Activated CD8-positive, alpha-beta T cell treated with anti-CD3 and anti-CD28 coated beads, Interleukin-2, amount 10 ng/mL, durations not matched to agents 7 days and 5 days (primary cell): Measurements from ENCODE around the gene DEGS1. TPM values are rescaled to one million over a fixed set of nuclear protein-coding genes. Genes with fewer than 3 reads are reported as not detected.

Source experiments
- ATAC-seq: fragments of 150-1000 bp; cut with Tn5 transposase; one replicate; pipeline ENCODE4 v1.10.0; 2021; ENCODE audit warnings: moderate library complexity
- CTCF ChIA-PET: fragments of 350-600 bp; sonication (Branson Sonifier 250); formaldehyde crosslinking; loops from one replicate; lab custom pipeline; 2021; ENCODE audit warnings: antibody characterized with exemption; lab: Charles Lee
- POLR2A ChIA-PET: fragments of 350-600 bp; sonication (Branson Sonifier 250); formaldehyde crosslinking; loops from one replicate; lab custom pipeline; 2021; ENCODE audit warnings: antibody characterized with exemption; lab: Charles Lee
- DNase-seq: peaks from one replicate; pipeline ENCODE4 v3.0.0-alpha.2; 2020
- H3K27ac Mint-ChIP-seq: one replicate; pipeline ENCODE4 v1.8.0; 2021; ENCODE audit warnings: mild to moderate bottlenecking, mixed read lengths
- H3K27me3 Mint-ChIP-seq: one replicate; pipeline ENCODE4 v1.8.0; 2021; ENCODE audit warnings: low read depth, mixed read lengths
- H3K36me3 Mint-ChIP-seq: one replicate; pipeline ENCODE4 v1.8.0; 2021; ENCODE audit warnings: low read depth, mixed read lengths
- H3K4me1 Mint-ChIP-seq: one replicate; pipeline ENCODE4 v1.8.0; 2021; ENCODE audit warnings: low read depth, mixed read lengths
- H3K4me3 Mint-ChIP-seq: one replicate; pipeline ENCODE4 v1.8.0; 2021; ENCODE audit warnings: mild to moderate bottlenecking, mixed read lengths
- H3K9me3 Mint-ChIP-seq: one replicate; pipeline ENCODE4 v1.8.0; 2022; ENCODE audit warnings: mixed read lengths; ENCODE audit not compliant: insufficient read depth
- total RNA-seq, 2 experiments: library from RNA; stranded (reverse); gene quantifications; one replicate each; pipeline ENCODE4 v1.2.3, GENCODE V29; 2021

Gene DEGS1
- total RNA-seq, 2 experiments from 2014 or later, result 71.3 to 77.2 TPM

DNA sequence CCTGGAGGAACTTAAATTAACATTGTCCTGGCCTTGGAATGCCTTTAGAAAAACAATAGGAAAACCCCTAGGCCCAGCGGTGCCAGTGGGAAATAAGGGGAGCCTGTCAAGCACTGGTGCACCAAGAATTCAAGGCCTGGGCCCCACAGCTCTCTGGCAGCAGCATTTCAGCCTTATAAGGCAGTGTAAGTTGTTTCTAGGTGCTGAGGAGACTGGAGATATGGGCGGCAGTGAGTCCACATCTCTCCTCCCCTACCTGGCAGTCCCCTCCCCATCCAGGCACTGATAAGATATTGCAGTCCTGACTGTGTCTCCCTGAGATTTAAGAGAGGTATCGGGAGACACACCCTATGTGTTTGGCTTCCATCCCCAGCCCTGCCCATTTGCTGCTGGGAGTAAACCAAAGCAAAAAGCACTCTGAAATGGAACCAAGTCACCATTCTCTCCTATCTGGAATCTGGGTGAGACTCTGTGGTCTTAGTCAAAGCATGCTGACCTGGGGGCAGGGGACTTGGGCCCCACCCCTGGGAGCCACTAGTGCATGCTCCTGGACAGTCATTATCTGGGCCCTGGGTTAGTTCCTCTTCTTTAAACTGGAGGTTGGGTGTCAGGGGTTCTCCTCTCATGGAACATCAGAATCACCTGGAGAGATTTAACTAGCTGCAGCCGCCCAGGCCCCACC is 30.5 kb downstream of the DEGS1 start:
- ATAC-seq, result no peak
- peaks cover 3% of the 10 kb centered on the region for H3K4me1 Mint-ChIP-seq
- ChIA-PET CTCF (no interaction called here), POLR2A (no interaction called here)
- H3K4me3 Mint-ChIP-seq, result no peak overlapping the region
- H3K27me3 Mint-ChIP-seq, result no peaks in the 10 kb centered on the region
- no peak overlapping the region for H3K27ac Mint-ChIP-seq
- no peak for DNase-seq
- H3K9me3 Mint-ChIP-seq, result no peaks in the 10 kb centered on the region
- no peaks in the 10 kb centered on the region for H3K36me3 Mint-ChIP-seq

DNA sequence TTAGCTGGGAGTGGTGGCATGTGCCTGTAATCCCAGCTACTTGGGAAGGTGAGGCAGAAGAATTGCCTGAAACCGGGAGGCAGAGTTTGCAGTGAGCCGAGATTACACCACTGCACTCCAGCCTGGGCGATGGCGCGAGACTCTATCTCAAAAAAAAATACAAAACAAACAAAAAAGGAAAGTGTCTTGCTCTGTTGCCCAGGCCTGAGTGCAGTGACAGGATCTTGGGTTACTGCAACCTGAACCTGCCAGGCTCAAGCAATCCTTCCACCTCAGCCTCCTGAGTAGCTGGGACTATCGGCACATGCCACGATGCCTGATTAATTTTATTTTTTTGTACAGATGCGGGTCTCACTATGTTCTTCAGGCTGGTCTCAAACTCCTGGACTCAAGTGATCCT is 33.3 kb downstream of the DEGS1 start:
- POLR2A ChIA-PET, result interaction anchor here (0.9 kb wide), 1 partner anchor 11 kb away, joined by 3 read pairs; no protein-coding TSS in a partner anchor
- ATAC-seq (no peak), DNase-seq (no peak)
- Mint-ChIP-seq H3K9me3 (no peaks in the 10 kb centered on the region), H3K27ac (no peak overlapping the region), H3K27me3 (peaks cover 3% of the 10 kb centered on the region), H3K4me1 (peaks cover 3% of the 10 kb centered on the region), H3K4me3 (no peak overlapping the region), H3K36me3 (no peaks in the 10 kb centered on the region)
- CTCF ChIA-PET, result no interaction called here

DNA sequence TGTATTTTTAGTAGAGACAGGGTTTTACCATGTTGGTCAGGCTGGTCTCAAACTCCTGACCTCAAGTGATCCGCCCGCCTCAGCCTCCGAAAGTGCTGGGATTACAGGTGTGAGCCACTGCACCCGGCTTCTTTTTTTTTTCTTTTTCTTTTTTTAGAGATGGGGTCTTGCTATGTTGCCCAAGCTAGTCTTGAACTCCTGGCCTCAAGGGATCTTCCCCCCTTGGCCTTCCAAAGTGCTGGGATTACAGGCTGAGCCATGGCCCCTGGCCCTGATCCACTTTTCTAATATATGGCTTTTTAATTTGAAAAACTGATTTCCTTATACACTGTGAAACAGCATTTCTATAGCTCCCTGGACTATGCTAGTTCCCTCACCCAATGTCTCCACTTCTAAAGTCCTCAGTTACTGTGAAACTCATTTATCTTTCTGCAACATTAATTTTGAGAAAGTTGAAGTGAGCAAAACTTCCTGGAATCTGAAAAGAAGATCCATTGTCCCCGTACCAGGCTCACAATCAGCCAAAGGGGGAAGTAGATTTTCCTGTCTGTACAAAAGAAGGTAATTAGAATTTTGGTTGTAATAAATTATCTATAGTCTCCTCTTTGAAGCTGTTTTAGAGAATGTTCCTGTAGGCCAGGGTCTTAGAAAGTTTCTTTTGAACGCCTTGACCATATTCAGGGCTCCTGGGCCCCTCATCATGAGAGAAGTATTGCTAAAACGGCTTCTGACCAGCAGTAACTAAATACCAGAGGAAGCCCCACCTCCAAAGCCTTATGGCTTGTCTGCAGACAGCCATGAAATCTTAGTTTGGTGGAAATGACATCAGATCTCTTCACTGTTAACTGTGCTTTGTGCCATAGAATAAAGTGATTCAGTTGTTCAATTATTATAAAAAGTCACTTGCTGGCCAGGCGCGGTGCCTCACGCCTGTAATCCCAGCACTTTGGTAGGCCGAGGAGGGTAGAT is 34.9 kb downstream of the DEGS1 start:
- Mint-ChIP-seq H3K4me3 (no peak overlapping the region), H3K9me3 (no peaks in the 10 kb centered on the region), H3K4me1 (peaks cover 3% of the 10 kb centered on the region), H3K36me3 (no peaks in the 10 kb centered on the region), H3K27ac (no peak overlapping the region), H3K27me3 (peaks cover 3% of the 10 kb centered on the region)
- CTCF ChIA-PET, result interaction anchor here (0.7 kb wide), 1 partner anchor 102 kb away, joined by 3 read pairs; no protein-coding TSS in a partner anchor
- no peak for DNase-seq
- POLR2A ChIA-PET, result no interaction called here
- ATAC-seq, result no peak

DNA sequence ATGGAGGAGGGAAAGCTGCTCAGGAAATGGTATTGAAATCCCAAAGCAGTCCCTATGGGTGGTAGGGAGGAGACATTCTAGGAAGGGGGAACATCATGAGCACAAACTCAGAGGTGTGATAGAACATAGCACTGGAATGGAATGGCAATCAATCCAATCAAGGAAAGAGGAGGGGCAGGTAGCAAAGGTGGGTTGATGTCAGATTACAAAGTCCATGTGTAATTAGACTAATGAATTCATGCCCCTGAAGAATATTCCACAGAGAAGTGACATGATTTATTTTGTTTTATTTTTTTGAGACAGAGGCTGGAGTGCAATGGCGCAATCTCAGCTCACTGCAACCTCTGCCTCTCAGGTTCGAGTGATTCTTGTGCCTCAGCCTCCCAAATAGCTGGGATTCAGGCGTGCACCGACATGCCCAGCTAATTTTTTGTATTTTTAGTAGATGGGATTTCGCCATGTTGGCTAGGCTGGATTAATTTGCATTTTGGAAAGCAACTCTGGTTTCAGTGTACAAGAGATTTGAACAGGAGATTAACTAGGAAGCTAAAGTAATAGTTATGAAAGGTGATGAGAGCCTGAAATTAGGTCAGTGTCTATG is 36.1 kb downstream of the DEGS1 start:
- no peaks in the 10 kb centered on the region for H3K36me3 Mint-ChIP-seq
- H3K4me1 Mint-ChIP-seq, result peaks cover 3% of the 10 kb centered on the region
- ChIA-PET POLR2A (no interaction called here), CTCF (no interaction called here)
- no peak for DNase-seq
- H3K4me3 Mint-ChIP-seq, result no peak overlapping the region
- no peak overlapping the region for H3K27ac Mint-ChIP-seq
- ATAC-seq, result no peak
- H3K27me3 Mint-ChIP-seq, result peaks cover 6% of the 10 kb centered on the region
- no peaks in the 10 kb centered on the region for H3K9me3 Mint-ChIP-seq

DNA sequence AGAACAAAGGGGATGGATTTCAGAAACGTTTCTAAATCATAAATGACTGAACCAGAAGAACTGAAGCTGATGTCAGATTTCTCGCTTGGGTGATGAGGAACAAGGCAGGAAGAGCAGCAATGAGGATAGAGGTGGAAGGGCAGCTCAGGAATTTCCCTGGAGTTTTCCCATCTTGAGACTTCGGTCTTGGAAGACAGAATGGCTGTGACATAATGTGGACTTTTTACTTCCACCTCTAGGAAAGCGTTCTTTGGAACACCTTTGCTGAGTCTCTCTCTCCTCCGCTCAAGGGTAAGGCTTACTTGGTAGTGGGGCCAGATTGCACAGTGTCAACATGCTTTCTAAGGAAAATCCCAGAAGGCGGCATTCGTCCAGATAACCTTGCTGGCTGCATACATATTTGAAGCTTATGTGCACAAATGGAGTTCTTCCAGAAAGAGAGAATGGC is 36.6 kb downstream of the DEGS1 start:
- Mint-ChIP-seq H3K27me3 (peaks cover 6% of the 10 kb centered on the region), H3K4me1 (peaks cover 3% of the 10 kb centered on the region), H3K36me3 (no peaks in the 10 kb centered on the region), H3K4me3 (no peak overlapping the region), H3K27ac (no peak overlapping the region), H3K9me3 (no peaks in the 10 kb centered on the region)
- POLR2A ChIA-PET, result no interaction called here
- no peak for ATAC-seq
- DNase-seq, result no peak
- CTCF ChIA-PET, result no interaction called here

DNA sequence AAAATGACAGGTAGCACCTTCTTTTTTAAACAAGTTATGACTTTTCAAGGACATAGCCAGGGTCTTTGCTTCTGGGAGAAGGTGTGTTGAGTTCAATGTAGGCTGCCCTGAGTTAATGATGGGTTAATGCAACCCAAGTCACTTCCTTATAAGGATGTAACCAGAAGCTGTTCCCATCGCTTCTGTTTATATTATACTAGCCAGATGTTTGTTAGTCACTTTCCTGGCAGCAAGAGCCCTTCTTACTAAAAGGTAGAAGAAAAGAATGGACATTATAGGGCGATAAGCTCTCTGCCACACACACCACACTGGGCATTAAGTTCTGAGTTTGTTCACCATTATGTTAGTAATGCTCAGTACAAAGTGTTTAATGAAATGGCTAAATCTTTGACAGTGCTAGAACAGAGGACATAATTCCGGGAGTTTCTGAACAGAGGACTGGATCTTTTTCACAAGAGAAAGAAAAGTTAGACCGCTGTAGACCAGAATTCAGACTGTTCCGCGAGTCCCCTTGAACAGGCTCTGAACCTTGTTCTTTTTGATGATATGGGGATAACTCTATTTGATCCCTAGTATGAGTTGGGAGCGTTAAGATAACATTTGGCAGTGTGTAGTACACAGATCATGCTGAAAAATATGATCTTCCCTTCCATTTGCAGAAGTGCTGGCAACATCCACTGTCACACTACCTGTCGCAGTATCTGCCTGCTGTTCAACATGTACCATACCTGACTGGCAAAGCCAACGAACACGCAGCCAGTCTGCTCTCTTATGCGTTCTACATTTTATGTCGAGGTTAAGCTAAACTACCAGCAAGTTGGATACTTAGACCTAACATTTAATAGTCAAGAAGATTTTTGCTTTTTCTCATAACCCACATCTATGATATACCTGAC is 41.0 kb downstream of the DEGS1 start:
- Mint-ChIP-seq H3K27ac (no peak overlapping the region), H3K9me3 (no peaks in the 10 kb centered on the region), H3K4me1 (no peaks in the 10 kb centered on the region), H3K36me3 (peaks cover 13% of the 10 kb centered on the region), H3K4me3 (no peak overlapping the region), H3K27me3 (peaks cover 2% of the 10 kb centered on the region)
- POLR2A ChIA-PET, result no interaction called here
- no peak for DNase-seq
- no peak for ATAC-seq
- CTCF ChIA-PET, result no interaction called here

DNA sequence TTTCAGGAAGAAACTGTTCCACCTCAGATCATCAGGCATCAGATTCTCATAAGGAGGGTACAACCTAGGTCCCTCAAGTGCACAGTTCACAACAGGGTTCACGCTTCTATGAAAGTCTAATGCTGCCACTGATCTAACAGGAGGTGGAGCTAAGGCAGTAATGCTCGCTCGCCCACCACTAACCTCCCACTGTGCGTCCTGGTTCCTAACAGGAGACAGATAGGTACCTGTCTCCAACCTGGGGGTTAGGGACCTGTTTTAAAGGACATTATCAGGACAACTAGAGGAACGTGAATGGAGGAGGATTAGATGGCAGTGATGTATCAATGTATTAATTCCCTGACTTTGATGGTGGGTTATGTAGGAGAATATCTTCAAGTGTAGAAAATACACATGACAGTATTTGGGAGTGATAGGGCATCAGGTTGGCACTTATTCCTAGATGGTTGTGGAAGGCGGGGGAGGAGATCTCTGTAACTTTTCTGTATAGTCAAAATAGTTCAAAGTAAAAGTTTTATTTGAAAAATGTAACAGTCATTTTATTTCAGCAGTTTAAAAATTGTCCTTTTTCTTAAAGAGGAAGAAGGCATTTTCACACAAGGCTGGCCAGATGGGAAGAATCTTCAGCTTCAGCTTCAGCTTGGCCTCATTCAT is 43.9 kb downstream of the DEGS1 start:
- ChIA-PET POLR2A (no interaction called here), CTCF (no interaction called here)
- H3K27ac Mint-ChIP-seq, result no peak overlapping the region
- no peaks in the 10 kb centered on the region for H3K4me1 Mint-ChIP-seq
- peaks cover 2% of the 10 kb centered on the region for H3K27me3 Mint-ChIP-seq
- DNase-seq (no peak), ATAC-seq (no peak)
- H3K9me3 Mint-ChIP-seq, result no peaks in the 10 kb centered on the region
- peaks cover 26% of the 10 kb centered on the region for H3K36me3 Mint-ChIP-seq
- H3K4me3 Mint-ChIP-seq, result no peak overlapping the region

DNA sequence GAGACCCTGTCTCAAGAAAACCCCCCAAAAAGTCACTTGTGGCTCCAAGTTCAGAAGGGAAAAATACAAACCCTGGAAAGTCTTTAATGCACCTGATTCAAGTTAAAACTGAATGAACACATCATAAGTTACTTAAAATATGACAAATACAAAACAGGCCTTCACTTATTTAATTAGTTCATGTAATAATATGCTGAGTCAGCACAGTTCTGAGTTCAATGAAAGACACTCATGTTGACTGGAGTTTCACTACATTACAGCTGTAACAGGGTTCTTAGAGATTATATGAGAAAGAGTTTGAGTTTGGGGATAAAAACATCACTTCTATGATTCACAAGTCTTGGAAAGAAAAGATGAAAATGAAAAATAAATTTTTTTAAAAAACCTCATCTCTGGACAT is 51.0 kb downstream of the DEGS1 start:
- H3K27ac Mint-ChIP-seq, result no peak overlapping the region
- ChIA-PET CTCF (interaction anchor here (1.4 to 1.8 kb wide), 2 partner anchors 11 to 44 kb away, joined by 3 to 6 read pairs; no protein-coding TSS in a partner anchor), POLR2A (no interaction called here)
- no peaks in the 10 kb centered on the region for H3K27me3 Mint-ChIP-seq
- DNase-seq (no peak), ATAC-seq (no peak)
- no peak overlapping the region for H3K4me3 Mint-ChIP-seq
- H3K36me3 Mint-ChIP-seq, result peaks cover 30% of the 10 kb centered on the region
- no peaks in the 10 kb centered on the region for H3K9me3 Mint-ChIP-seq
- H3K4me1 Mint-ChIP-seq, result no peaks in the 10 kb centered on the region

DNA sequence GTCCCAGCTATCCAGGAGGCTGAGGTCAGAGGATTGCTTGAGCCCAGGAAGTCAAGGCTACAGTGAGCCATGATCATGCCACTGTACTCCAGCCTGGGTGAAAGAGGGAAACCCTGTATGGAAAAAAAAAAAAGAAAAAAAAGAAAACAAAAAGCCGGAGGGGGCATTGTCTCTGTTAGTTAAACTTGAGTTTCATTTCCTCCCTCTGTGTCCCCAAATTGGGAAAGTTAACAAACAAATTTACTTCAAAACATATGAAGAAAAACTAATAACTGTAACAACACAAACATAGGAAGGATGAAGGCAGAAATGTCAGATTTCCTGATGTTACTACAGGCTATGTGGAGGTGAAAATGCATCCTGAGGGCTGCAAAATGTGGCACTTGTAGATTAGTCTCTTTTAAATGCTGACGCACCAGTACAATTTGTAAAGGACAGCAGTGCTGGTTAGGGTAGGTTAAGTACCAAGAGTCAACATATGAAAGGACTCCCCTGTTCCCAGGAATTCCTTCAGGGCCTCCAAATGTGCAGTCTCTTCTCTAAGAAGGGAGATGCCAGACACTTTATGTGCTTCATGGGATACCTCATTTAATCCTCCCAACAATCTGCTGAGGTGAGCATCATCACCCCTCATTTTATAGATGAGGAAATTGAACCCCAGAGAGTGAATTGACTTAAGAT is 52.9 kb downstream of the DEGS1 start:
- no peaks in the 10 kb centered on the region for H3K4me1 Mint-ChIP-seq
- H3K4me3 Mint-ChIP-seq, result no peak overlapping the region
- H3K9me3 Mint-ChIP-seq, result no peaks in the 10 kb centered on the region
- no peaks in the 10 kb centered on the region for H3K27me3 Mint-ChIP-seq
- ChIA-PET CTCF (no interaction called here), POLR2A (no interaction called here)
- H3K27ac Mint-ChIP-seq, result no peak overlapping the region
- H3K36me3 Mint-ChIP-seq, result peaks cover 26% of the 10 kb centered on the region
- DNase-seq (no peak), ATAC-seq (no peak)

DNA sequence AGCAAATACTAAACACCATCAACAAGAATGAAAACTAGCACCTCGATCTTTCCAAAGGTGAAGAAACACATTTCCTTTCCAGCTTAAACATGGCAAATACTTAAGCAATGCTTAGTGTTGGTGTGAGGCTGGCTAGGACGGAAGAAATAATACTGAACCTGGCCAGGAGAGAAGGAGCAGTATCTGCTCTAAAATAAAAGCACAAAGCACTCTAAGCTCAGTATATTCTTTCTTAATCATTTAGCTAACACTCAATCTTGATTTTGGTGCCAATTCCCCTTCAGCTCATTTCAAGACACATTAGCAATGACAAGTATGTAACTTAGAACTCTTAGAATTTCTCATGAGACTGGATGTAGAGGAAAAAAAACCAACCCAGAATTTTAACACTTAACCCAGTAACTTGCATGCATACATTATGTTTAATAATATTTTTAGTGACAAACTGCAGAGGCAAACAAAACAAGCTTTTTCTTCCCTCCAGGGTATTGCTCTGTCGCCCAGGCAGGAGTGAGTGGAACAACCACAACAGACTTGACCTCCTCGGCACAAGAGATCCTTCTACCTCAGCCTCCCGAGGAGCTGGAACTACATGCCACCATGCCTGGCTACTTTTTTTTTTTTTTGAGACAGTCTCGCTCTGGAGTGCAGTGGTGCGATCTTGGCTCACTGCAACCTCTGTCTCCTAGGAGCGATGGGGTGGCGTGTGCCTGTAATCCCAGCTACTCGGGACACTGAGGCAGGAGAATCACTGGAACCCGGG is 54.3 kb downstream of the DEGS1 start:
- Mint-ChIP-seq H3K27ac (no peak overlapping the region), H3K4me1 (no peaks in the 10 kb centered on the region), H3K4me3 (no peak overlapping the region), H3K36me3 (peaks cover 23% of the 10 kb centered on the region), H3K27me3 (no peaks in the 10 kb centered on the region), H3K9me3 (no peaks in the 10 kb centered on the region)
- POLR2A ChIA-PET, result interaction anchor here (0.7 kb wide), 1 partner anchor 1959 kb away, joined by 3 read pairs; no protein-coding TSS in a partner anchor
- ATAC-seq, result no peak
- no peak for DNase-seq
- CTCF ChIA-PET, result interaction anchor here (1.1 to 1.6 kb wide), 3 partner anchors 25 to 121 kb away, joined by 3 to 4 read pairs (median 3); no protein-coding TSS in a partner anchor
